K562 (cell line): Measurements from ENCODE around the gene PNMA8A. TPM values are rescaled to one million over a fixed set of nuclear protein-coding genes. Genes with fewer than 3 reads are reported as not detected.

Source experiments
- ATAC-seq: fragments of 200-7000 bp; cut with Tn5 transposase; 3 replicates; pipeline ENCODE4 v1.9.1; 2020; ENCODE audit warnings: moderate library complexity
- BruUV-seq: library from RNA; stranded (reverse); fragments of 400-500 nt; replicated peaks from 2 replicates; lab custom pipeline; 2021; lab: Mats Ljungman, UMichigan
- CTCF ChIA-PET: fragments of 300-600 bp; formaldehyde crosslinking; extraction: SDS; loops from one replicate; lab custom pipeline; 2021; ENCODE audit warnings: low intra/inter-chr PET ratio; lab: Yijun Ruan, JAX
- POLR2A ChIA-PET: fragments of 300-600, 350-650 bp; sonication (Branson Sonifier 250); formaldehyde crosslinking; extraction: SDS; loops from one replicate; lab custom pipeline; 2021; ENCODE audit warnings: antibody characterized with exemption, inconsistent platforms; lab: Yijun Ruan, JAX
- DNase-seq, 4 experiments: peaks; one replicate each; pipeline versions ENCODE4 v3.0.0 to v3.0.0-alpha.2; 2011 to 2018; ENCODE audit warnings: low spot score in 3 of 4, mixed read lengths in 3 of 4; ENCODE audit errors: extremely low read depth in 1 of 4
- FAIRE-seq: peaks from 2 replicates; lab custom pipeline; 2011; peaks lifted over from hg19 to GRCh38; lab: Jason Lieb, UNC
- H2AFZ ChIP-seq: 2 replicates; pipeline ENCODE4 v1.6.0; 2011; ENCODE audit warnings: low read depth, low read length, control low read depth, inconsistent platforms
- H3K27ac ChIP-seq: fragments of 200-600 bp; 3 replicates; pipeline ENCODE4 v1.8.0; 2011; ENCODE audit warnings: low read depth, mild to moderate bottlenecking, control low read depth, inconsistent platforms, low read length, moderate library complexity, mixed read lengths; ENCODE audit errors: extremely low read depth
- H3K27me3 ChIP-seq, 2 experiments: fragments of 300-600 bp in 1 of 2; 2 replicates in 1 of 2; 3 replicates in 1 of 2; pipeline versions ENCODE4 v1.6.0 to v1.8.0; 2011; ENCODE audit warnings: inconsistent platforms in 2 of 2, low read length in 2 of 2, mild to moderate bottlenecking in 1 of 2, mixed read lengths in 1 of 2, moderate library complexity in 1 of 2; ENCODE audit not compliant: control insufficient read depth in 2 of 2, insufficient read depth in 2 of 2
- H3K36me3 ChIP-seq: fragments of 300-600 bp; 3 replicates; pipeline ENCODE4 v1.8.0; 2011; ENCODE audit warnings: mild to moderate bottlenecking, low read length, inconsistent platforms; ENCODE audit not compliant: control insufficient read depth, insufficient read depth
- H3K4me1 ChIP-seq, 2 experiments: fragments of 200-600 bp in 1 of 2; replicated peaks in 1 of 2; 2 replicates in 1 of 2; 3 replicates in 1 of 2; pipeline versions ENCODE4 v1.5.1 to v1.8.0; 2011; ENCODE audit warnings: inconsistent platforms in 2 of 2, low read length in 2 of 2, mild to moderate bottlenecking in 1 of 2, mixed read lengths in 1 of 2, moderate library complexity in 1 of 2; ENCODE audit not compliant: control insufficient read depth in 2 of 2, insufficient read depth in 2 of 2
- H3K4me2 ChIP-seq: 2 replicates; pipeline ENCODE4 v1.6.1; 2011; ENCODE audit warnings: low read length, control low read depth, inconsistent platforms, mixed read lengths; ENCODE audit not compliant: insufficient read depth
- H3K4me3 ChIP-seq: fragments of 200-600 bp; sonication (generic), shearing (Covaris generic); 2 replicates; pipeline ENCODE4 v1.5.1; 2016; ENCODE audit warnings: control low read depth, inconsistent platforms
- H3K79me2 ChIP-seq: fragments of 200-600 bp; 3 replicates; pipeline ENCODE4 v1.8.0; 2011; ENCODE audit warnings: low read length, inconsistent platforms; ENCODE audit not compliant: control insufficient read depth, insufficient read depth
- H3K9ac ChIP-seq, 2 experiments: 2 replicates each; pipeline versions ENCODE4 v1.6.0 to v1.6.1; 2011; ENCODE audit warnings: low read depth in 2 of 2, low read length in 2 of 2, control low read depth in 1 of 2, inconsistent platforms in 1 of 2, mild to moderate bottlenecking in 1 of 2, mixed read lengths in 1 of 2; ENCODE audit not compliant: insufficient read depth in 1 of 2
- H3K9me1 ChIP-seq: one replicate; pipeline ENCODE4 v1.6.0; 2011; ENCODE audit warnings: inconsistent platforms, mild to moderate bottlenecking, low read length, moderate library complexity; ENCODE audit not compliant: control insufficient read depth, insufficient read depth
- H3K9me3 ChIP-seq: replicated peaks from 2 replicates; pipeline ENCODE4 v1.5.1; 2011; ENCODE audit warnings: low read depth, low read length, inconsistent platforms; ENCODE audit not compliant: control insufficient read depth, insufficient read depth
- H4K20me1 ChIP-seq: replicated peaks from 2 replicates; pipeline ENCODE4 v1.6.1; 2011; ENCODE audit warnings: low read length, inconsistent platforms, mixed read lengths; ENCODE audit not compliant: control insufficient read depth, insufficient read depth
- BDP1 ChIP-seq: IDR thresholded peaks from 3 replicates; pipeline ENCODE4 v1.6.1; 2011; ENCODE audit not compliant: insufficient read length, insufficient read depth
- ZNF766 ChIP-seq: fragments of 200-800 bp; sonication (Bioruptor generic); conservative IDR thresholded peaks from 2 replicates; pipeline ENCODE4 v1.6.1; 2016; ENCODE audit warnings: missing genetic modification characterization, missing compliant biosample characterization
- ZNF79 ChIP-seq: fragments of 250-450 bp; sonication (Bioruptor Pico); IDR thresholded peaks from 2 replicates; pipeline ENCODE4 v1.4.0; 2020; ENCODE audit warnings: low read depth, mild to moderate bottlenecking, moderate library complexity
- WGBS: fragments of 100-300 bp; shearing (Covaris generic); methylation state at CpG from one replicate; pipeline ENCODE4 v1.1.6; 2016; ENCODE audit warnings: low coverage, mixed read lengths; ENCODE audit not compliant: insufficient coverage; ENCODE audit errors: missing lambda C conversion rate; 5-methylcytosine and 5-hydroxymethylcytosine counted together
- in situ Hi-C: fragments of 300-500 bp; cut with MboI; formaldehyde crosslinking; loops from 4 replicates; pipeline ENCODE4 v1.15.0; 2018; ENCODE audit warnings: inconsistent platforms, mixed read lengths
- intact Hi-C: fragments of 100-400 bp; cut with micrococcal nuclease; formaldehyde crosslinking; loops from 2 replicates; pipeline ENCODE4 v1.14.2; 2022
- polyA plus RNA-seq, 8 experiments: library from polyadenylated mRNA; depleted of rRNA in 4 of 8; stranded (reverse) in 5 of 8; unstranded in 3 of 8; fragments of >200 nt; fragmentation: Nextera tagmentation in 2 of 8; fragmentation: Illumina TruSeq in 1 of 8; extraction: Ambion mirVana in 2 of 8; extraction: Trizol in 1 of 8; gene quantifications; 2 replicates each; pipeline versions ENCODE4 v1.2.1 to v1.2.3, GENCODE V29; 2011 to 2014; ENCODE audit warnings: inconsistent platforms in 1 of 8, missing spikeins in 1 of 8
- total RNA-seq, 7 experiments: library from RNA; depleted of rRNA in 6 of 7; stranded (reverse); fragments of >200 nt in 6 of 7; fragmentation: Illumina TruSeq in 2 of 7; extraction: Trizol in 2 of 7; gene quantifications; 2 replicates each; pipeline versions ENCODE4 v1.2.1 to v1.2.3, GENCODE V29; 2011 to 2021; ENCODE audit warnings: low replicate concordance in 1 of 7
- TF ChIP-seq, protein P1 (sequence below), 3 experiments: IDR thresholded peaks in 2 of 3; conservative IDR thresholded peaks in 1 of 3; 2 replicates each; pipeline ENCODE4 v1.5.1; 2011 to 2012; ENCODE audit warnings: low read length in 3 of 3, mild to moderate bottlenecking in 3 of 3, control low read depth in 2 of 3, improper control_type of control experiment in 1 of 3, inconsistent platforms in 1 of 3, low read depth in 1 of 3, mixed read lengths in 1 of 3, moderate library complexity in 1 of 3; ENCODE audit not compliant: insufficient read depth in 2 of 3

Gene PNMA8A
- total and polyA plus RNA-seq, 9 of the 15 experiments (the other 6 are each of a cell fraction or from before 2014, with no cell fraction given): 6.6 to 23.8 (median 14.9) TPM

DNA sequence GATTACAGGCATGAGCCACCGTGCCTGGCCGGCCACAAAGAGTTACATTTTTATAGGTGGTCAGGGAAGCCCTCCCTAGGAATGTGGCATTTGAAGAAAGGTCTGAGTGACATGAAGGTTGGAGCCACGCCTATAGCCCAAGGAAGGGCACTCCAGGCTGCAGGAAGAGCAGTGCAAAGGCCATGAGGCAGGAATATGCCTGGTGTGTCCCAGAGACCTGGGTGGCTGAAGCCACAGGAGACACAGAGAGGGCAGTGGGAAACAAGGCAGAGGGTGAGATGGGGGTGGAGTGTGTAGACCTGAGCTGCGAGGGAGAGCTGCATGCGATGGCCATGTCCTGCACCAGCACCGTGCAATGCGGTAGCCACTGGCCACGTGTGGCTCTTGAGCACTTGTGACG is 19.4 kb upstream of the PNMA8A start:
- no TSS peak for BruUV-seq
- intact Hi-C loops: no loop called here
- peaks cover 62 to 86% of the 10 kb centered on the region in 2 experiments for H3K27me3 ChIP-seq

More for the DNA sequence above, 19.4 kb upstream of the PNMA8A start:
- no peak overlapping the region for H3K9ac ChIP-seq
- FAIRE-seq (no peak), ATAC-seq (no peak), DNase-seq (no peak)
- in situ Hi-C loops: no loop called here
- H3K4me2 ChIP-seq: no peak overlapping the region
- H3K27ac ChIP-seq: no peak overlapping the region
- H3K9me3 ChIP-seq: no peaks in the 10 kb centered on the region; the same call in 1 of the 2 replicates
- no peaks in the 10 kb centered on the region for H3K9me1 ChIP-seq
- no peak overlapping the region for H2AFZ ChIP-seq
- POLR2A ChIA-PET: interaction anchor here (1.1 kb wide), 1 partner anchor 80 kb away, joined by 4 read pairs; no protein-coding TSS in a partner anchor
- no peak overlapping the region for H3K4me3 ChIP-seq
- 9% methylated on average over 9 of the region's 9 CpGs for WGBS
- no peaks in the 10 kb centered on the region for H3K79me2 ChIP-seq
- H3K4me1 ChIP-seq: peaks cover 0 to 48% of the 10 kb centered on the region in 2 experiments; a peak in 4 of 5 replicates
- TF ChIP-seq ZNF766 (CRISPR knock-in tag) (no peak), ZNF79 (CRISPR knock-in tag) (no peak), BDP1 (no peak)
- TF ChIP-seq, protein P1, sequence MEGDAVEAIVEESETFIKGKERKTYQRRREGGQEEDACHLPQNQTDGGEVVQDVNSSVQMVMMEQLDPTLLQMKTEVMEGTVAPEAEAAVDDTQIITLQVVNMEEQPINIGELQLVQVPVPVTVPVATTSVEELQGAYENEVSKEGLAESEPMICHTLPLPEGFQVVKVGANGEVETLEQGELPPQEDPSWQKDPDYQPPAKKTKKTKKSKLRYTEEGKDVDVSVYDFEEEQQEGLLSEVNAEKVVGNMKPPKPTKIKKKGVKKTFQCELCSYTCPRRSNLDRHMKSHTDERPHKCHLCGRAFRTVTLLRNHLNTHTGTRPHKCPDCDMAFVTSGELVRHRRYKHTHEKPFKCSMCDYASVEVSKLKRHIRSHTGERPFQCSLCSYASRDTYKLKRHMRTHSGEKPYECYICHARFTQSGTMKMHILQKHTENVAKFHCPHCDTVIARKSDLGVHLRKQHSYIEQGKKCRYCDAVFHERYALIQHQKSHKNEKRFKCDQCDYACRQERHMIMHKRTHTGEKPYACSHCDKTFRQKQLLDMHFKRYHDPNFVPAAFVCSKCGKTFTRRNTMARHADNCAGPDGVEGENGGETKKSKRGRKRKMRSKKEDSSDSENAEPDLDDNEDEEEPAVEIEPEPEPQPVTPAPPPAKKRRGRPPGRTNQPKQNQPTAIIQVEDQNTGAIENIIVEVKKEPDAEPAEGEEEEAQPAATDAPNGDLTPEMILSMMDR (IDR thresholded peaks at IDR 0.05 in 2 of 3, conservative IDR thresholded peaks at IDR 0.05 in 1 of 3; ENCODE audit: insufficient read depth in 2 of 3, low read depth in 1 of 3, low read length in 3 of 3): no peak
- H4K20me1 ChIP-seq: peaks cover 18% of the 10 kb centered on the region
- CTCF ChIA-PET: interaction anchor here (0.6 to 7.8 kb wide), 3 partner anchors 52 to 91 kb away, joined by 3 to 325 read pairs (median 5); no protein-coding TSS in a partner anchor
- no peaks in the 10 kb centered on the region for H3K36me3 ChIP-seq
